ENCODE data around the gene CBFB. TPM values are rescaled to one million over a fixed set of nuclear protein-coding genes. Genes with fewer than 3 reads are reported as not detected.

Gene CBFB
- polyA plus RNA-seq, 1 donor, result 42.5 TPM

GRCh38 chr16:67016681-67017420 is 12.1 kb upstream of the CBFB start:
- no peak for DNase-seq (ENCODE audit: low read depth)

GRCh38 chr16:67017421-67017750 is 11.6 kb upstream of the CBFB start:
- DNase-seq (ENCODE audit: low read depth), result no peak

GRCh38 chr16:67017810-67018488 is 11.0 kb upstream of the CBFB start:
- DNase-seq (ENCODE audit: low read depth), result no peak

DNA sequence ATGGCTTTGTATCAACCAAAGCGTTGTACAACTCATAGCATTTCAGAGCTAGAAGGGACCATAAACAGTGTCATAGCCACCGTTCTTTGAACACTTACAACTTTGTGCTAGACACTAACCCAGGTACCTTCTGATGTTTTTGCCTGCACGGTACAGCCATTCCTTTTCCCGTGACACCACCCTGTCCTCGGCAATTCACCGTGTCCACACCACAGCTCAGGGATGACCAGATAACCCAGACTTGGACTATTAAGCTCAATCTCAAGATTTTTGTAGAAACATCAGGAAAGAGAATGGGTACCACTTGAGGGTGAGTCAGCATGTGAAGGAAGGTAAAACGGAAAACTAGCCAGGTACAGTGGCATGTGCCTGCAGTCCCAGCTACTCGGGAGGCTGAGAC is 9.8 kb upstream of the CBFB start:
- no peak for DNase-seq (ENCODE audit: low read depth)

GRCh38 chr16:67021321-67021720 is 7.6 kb upstream of the CBFB start:
- no peak for DNase-seq (ENCODE audit: low read depth)

GRCh38 chr16:67022531-67023214 is 6.3 kb upstream of the CBFB start:
- DNase-seq (ENCODE audit: low read depth), result no peak

DNA sequence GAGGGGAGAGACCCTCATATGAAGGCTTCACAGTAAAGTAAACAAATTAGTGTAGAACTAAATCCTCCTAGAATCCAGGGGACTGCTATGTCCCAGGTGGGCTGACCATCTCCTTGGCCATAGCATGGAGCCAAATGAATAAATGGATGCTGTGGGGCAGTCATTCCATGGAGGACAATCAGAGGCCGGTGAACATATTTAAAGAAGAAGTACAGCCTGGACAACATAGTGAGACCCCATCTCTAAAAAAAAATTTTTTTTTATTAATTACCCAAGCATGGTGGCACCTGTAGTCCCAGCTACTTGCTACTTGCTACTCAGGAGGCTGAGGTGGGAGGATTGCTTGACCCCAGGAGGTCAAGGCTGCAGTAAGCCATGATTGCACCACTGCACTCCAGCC is 5.3 kb upstream of the CBFB start:
- no peak for DNase-seq (ENCODE audit: low read depth)

- DNase-seq (ENCODE audit: low read depth), result no peak
Measured at GRCh38 chr16:67024384-67025209, 4.4 kb upstream of the CBFB start.

- no peak for DNase-seq (ENCODE audit: low read depth)
Measured at GRCh38 chr16:67025210-67025550, 3.8 kb upstream of the CBFB start.

GRCh38 chr16:67026570-67026969 is 2.4 kb upstream of the CBFB start:
- DNase-seq (ENCODE audit: low read depth), result no peak

DNA sequence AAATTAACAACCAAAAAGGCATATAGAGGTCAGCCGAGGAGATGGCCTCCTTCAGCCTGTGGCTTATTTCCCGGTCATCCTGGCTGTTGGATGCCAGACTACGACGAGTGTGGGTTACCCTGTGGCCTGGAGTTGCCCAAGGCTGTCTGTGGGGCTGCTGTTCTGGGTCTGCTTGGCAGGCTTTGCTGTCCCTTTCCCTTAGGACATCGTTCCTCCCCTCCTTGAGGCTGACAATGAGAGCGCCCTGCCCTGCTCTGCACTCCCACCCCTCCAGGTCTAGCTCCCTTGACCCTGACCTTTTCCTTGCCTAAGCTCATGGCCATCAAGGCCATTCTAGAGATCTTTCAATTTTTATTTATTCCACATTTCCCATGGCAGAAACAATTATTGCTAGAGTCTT is 1.9 kb upstream of the CBFB start:
- DNase-seq (ENCODE audit: low read depth), result no peak

GRCh38 chr16:67028167-67028695 is 718 bp upstream of the CBFB start:
- no peak for DNase-seq (ENCODE audit: low read depth)

DNA sequence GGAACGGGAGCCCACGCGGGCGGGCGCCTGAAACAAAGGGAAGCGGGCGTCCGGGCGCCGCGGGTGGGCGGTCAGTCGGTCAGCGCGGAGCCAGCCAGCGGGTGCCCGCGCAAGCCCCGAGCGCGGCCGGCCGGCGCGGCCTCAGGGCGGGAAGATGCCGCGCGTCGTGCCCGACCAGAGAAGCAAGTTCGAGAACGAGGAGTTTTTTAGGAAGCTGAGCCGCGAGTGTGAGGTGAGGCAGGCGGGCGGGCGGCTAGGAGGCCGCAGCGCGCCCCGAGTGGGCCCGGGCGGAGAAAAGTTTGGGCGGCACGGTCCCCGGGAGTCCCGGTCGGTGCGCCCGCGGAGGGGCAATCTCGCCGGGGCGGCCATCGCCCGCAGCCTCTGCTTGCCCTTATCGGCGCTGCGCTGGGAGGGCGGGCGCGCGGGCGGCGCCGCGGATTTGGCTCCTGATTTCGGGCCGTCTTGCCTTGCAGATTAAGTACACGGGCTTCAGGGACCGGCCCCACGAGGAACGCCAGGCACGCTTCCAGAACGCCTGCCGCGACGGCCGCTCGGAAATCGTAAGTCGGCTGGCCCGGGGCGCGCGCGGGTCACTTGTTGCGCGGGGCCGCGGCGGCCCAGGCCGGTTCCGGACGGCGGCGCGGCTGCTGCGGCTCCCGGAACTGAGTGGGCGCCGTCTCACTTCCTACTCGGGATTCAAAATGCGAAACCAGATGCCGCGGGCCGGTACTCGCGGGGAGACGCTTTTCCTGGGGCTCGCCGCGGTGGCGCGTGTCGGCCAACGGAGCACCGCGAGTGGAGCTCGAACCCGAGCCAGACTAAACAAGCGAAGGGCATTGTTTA is 526 bp downstream of the CBFB start:
- DNase-seq (ENCODE audit: low read depth), result no peak

- DNase-seq (ENCODE audit: low read depth), result no peak
Measured at GRCh38 chr16:67030221-67030962, 1.4 kb downstream of the CBFB start.

DNA sequence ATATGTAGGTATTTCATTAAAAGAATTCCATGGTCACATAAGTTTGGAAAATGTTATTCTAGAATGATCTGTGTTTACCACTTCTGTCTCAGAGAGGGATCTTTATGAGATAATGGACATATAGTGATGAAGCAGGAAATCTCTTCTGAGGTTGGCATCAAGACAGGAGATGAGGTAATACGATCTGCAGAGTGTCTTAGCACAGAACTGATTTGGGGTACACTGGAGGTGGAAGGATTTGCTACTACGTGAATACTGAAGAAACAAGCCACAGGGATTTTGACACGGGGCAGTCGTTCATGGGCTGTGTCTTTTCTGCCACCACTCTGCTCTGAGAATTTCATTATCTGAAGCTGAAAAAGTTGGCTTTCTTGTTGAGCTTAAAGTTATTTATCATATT is 5.5 kb downstream of the CBFB start:
- DNase-seq (ENCODE audit: low read depth), result no peak

DNA sequence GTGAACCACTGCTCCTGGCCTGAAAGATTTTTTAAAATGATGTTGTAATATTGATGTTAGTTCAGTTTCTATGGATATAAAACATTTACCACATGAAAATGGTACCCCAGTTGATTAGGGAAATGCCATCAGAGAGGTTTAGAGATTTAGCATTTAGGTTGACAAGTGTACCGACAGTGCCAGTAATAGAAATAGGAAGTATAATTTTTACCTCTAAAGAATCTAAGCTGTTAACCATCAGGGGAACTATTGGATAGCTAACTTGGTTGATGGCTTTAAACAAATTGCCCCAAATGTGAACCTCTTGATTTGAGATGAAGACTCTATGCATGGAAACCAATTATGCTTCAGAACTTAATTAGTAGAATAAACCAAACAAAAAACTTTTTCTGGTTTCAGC is 6.4 kb downstream of the CBFB start:
- DNase-seq (ENCODE audit: low read depth), result no peak

GRCh38 chr16:67036323-67036741 is 7.4 kb downstream of the CBFB start:
- DNase-seq (ENCODE audit: low read depth), result no peak

- no peak for DNase-seq (ENCODE audit: low read depth)
Measured at GRCh38 chr16:67039260-67040020, 10.5 kb downstream of the CBFB start.

DNA sequence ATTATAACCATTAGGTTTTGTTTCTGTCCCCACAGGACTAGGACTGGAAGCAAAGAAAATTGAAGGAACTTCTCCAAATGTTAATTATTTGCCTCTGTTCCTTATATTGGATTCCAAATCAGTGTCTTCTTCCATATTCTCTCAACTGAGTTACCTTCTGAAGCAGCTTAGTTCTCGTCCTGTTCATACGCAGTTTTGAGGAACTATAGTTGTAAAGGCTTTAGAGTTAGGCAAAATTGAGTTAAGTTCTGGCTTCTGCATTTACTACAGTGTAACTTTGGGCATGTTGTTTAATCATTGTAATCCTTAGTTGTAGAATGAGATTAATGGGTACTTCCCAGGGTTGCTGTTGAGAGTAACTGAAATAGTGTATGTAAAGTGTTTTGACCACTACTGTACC is 11.2 kb downstream of the CBFB start:
- DNase-seq (ENCODE audit: low read depth), result no peak

- no peak for DNase-seq (ENCODE audit: low read depth)
Measured at GRCh38 chr16:67040906-67041305, 12.0 kb downstream of the CBFB start.

All from forelimb muscle (tissue), 1 donor.